Measurements from ENCODE around the gene CLCN7. TPM values are rescaled to one million over a fixed set of nuclear protein-coding genes. Genes with fewer than 3 reads are reported as not detected.

Gene CLCN7
- polyA plus RNA-seq, 1 donor from 2014 or later, result 40.9 TPM

- Histone ChIP-seq H2AFZ (ENCODE audit: low read depth, low read length) (peak within 1 kb of the TSS; percentile 14), H3K27ac (ENCODE audit: low read length) (peak within 1 kb of the TSS; percentile 53), H3F3A (ENCODE audit: insufficient read depth, low read length, poor library complexity, severe bottlenecking) (no peaks in the 10 kb centered on the region), H3K4me2 (ENCODE audit: low read length) (peak within 1 kb of the TSS; percentile 19), H3K27me3 (ENCODE audit: insufficient read depth, low read depth, low read length) (no peaks in the 10 kb centered on the region), H3K9ac (ENCODE audit: low read length) (peak within 1 kb of the TSS; percentile 82), H3K36me3 (ENCODE audit: insufficient read depth, low read length) (no peaks in the 10 kb centered on the region), H3K9me2 (ENCODE audit: insufficient read depth, low read length) (no peaks in the 10 kb centered on the region), H4K20me1 (ENCODE audit: insufficient read depth) (no peaks in the 10 kb centered on the region), H3K79me2 (replicated peaks; ENCODE audit: insufficient read depth, low read length) (peaks cover 14% of the 10 kb centered on the region), H3K9me3 (ENCODE audit: low read length) (no peaks in the 10 kb centered on the region), H3K4me3 (ENCODE audit: low read length) (peak within 1 kb of the TSS; percentile 90)
- no peak for TF ChIP-seq REST (IDR thresholded peaks at IDR 0.05; ENCODE audit: borderline replicate concordance)
- TF ChIP-seq CTCF (IDR thresholded peaks at IDR 0.05; ENCODE audit: poor library complexity, severe bottlenecking), result no peak
- no peak for TF ChIP-seq EP300 (conservative IDR thresholded peaks at IDR 0.05; ENCODE audit: poor library complexity, severe bottlenecking)
- TF ChIP-seq POLR2AphosphoS5 (IDR thresholded peaks at IDR 0.05), result peak; percentile 64
- TF ChIP-seq RAD21 (conservative IDR thresholded peaks at IDR 0.05), result no peak
- no peak for TF ChIP-seq MXI1 (conservative IDR thresholded peaks at IDR 0.05; ENCODE audit: poor library complexity, severe bottlenecking)
- TF ChIP-seq TAF1 (IDR thresholded peaks at IDR 0.05; ENCODE audit: low read depth), result no peak
Observed at GRCh38 chr16:1414532-1415260, 60.1 kb downstream of the CLCN7 start, which contains the start of gene UNKL. UNKL (minus strand) TSS chr16:1414704; CDS start chr16:1414691, 13 bp downstream.

- Histone ChIP-seq H3K36me3 (ENCODE audit: insufficient read depth, low read length) (no peaks in the 10 kb centered on the region), H3K27ac (ENCODE audit: low read length) (peak overlapping the region; percentile 49), H3K9me3 (ENCODE audit: low read length) (no peaks in the 10 kb centered on the region), H4K20me1 (ENCODE audit: insufficient read depth) (no peaks in the 10 kb centered on the region), H2AFZ (ENCODE audit: low read depth, low read length) (peak overlapping the region; percentile 14), H3K79me2 (replicated peaks; ENCODE audit: insufficient read depth, low read length) (peaks cover 11% of the 10 kb centered on the region), H3K9me2 (ENCODE audit: insufficient read depth, low read length) (no peaks in the 10 kb centered on the region), H3K4me3 (ENCODE audit: low read length) (peak overlapping the region; percentile 90), H3K4me2 (ENCODE audit: low read length) (peak overlapping the region; percentile 19), H3F3A (ENCODE audit: insufficient read depth, low read length, poor library complexity, severe bottlenecking) (no peaks in the 10 kb centered on the region), H3K27me3 (ENCODE audit: insufficient read depth, low read depth, low read length) (no peaks in the 10 kb centered on the region), H3K9ac (ENCODE audit: low read length) (peak overlapping the region; percentile 82)
- TF ChIP-seq MXI1 (conservative IDR thresholded peaks at IDR 0.05; ENCODE audit: poor library complexity, severe bottlenecking), result no peak
- TF ChIP-seq REST (IDR thresholded peaks at IDR 0.05; ENCODE audit: borderline replicate concordance), result no peak
- TF ChIP-seq EZH2 (IDR thresholded peaks at IDR 0.05; ENCODE audit: borderline replicate concordance, insufficient read depth, low read length, poor library complexity, severe bottlenecking), result no peak
- TF ChIP-seq EP300 (conservative IDR thresholded peaks at IDR 0.05; ENCODE audit: poor library complexity, severe bottlenecking), result no peak
- no peak for TF ChIP-seq RAD21 (conservative IDR thresholded peaks at IDR 0.05)
- TF ChIP-seq CTCF (IDR thresholded peaks at IDR 0.05; ENCODE audit: poor library complexity, severe bottlenecking), result peak; percentile 65
- no peak for TF ChIP-seq TAF1 (IDR thresholded peaks at IDR 0.05; ENCODE audit: low read depth)
- TF ChIP-seq SMC3 (conservative IDR thresholded peaks at IDR 0.05; ENCODE audit: poor library complexity), result peak; percentile 29
- no peak for TF ChIP-seq POLR2AphosphoS5 (IDR thresholded peaks at IDR 0.05)
Observed at GRCh38 chr16:1413684-1414531, 60.9 kb downstream of the CLCN7 start.
